Measurements from ENCODE around the gene PDIA2.

DNA sequence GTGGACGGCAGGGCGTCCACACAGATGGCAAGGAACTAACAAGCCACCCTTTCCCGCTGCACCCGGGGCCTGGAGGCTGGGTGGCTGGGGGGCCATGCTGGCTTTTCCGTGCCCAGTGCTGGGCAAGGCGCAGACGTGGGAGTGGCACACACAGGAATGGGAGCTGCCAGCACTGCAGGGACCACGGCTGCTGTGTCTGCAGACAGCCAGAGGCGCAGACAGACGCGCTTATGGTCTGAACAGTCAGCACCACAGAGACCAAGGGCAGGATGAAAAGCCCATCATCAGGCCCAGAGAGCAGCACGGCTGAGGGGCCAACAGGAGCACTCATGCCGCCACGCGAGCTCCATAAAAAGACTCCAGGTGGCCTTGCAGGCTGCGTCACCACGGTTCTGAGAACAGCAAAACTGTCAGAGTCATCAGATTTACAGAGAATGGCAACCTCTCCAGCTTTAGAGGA, 24.0 kb downstream of the PDIA2 start:
- TF ChIP-seq POLR2A (IDR thresholded peaks at IDR 0.05) = no peak
- TF ChIP-seq, protein P1, sequence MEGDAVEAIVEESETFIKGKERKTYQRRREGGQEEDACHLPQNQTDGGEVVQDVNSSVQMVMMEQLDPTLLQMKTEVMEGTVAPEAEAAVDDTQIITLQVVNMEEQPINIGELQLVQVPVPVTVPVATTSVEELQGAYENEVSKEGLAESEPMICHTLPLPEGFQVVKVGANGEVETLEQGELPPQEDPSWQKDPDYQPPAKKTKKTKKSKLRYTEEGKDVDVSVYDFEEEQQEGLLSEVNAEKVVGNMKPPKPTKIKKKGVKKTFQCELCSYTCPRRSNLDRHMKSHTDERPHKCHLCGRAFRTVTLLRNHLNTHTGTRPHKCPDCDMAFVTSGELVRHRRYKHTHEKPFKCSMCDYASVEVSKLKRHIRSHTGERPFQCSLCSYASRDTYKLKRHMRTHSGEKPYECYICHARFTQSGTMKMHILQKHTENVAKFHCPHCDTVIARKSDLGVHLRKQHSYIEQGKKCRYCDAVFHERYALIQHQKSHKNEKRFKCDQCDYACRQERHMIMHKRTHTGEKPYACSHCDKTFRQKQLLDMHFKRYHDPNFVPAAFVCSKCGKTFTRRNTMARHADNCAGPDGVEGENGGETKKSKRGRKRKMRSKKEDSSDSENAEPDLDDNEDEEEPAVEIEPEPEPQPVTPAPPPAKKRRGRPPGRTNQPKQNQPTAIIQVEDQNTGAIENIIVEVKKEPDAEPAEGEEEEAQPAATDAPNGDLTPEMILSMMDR (IDR thresholded peaks at IDR 0.05) = no peak
- no peak for TF ChIP-seq POLR2AphosphoS5 (IDR thresholded peaks at IDR 0.05)
